H1 (cell line): Measurements from ENCODE around the gene SHANK2. TPM values are rescaled to one million over a fixed set of nuclear protein-coding genes. Genes with fewer than 3 reads are reported as not detected.

Experiments
- MAFK ChIP-seq: IDR thresholded peaks from 2 replicates; pipeline ENCODE4 v1.6.1; 2012; ENCODE audit warnings: low read depth, mild to moderate bottlenecking, improper control_type of control experiment, low read length
- NRF1 ChIP-seq: IDR thresholded peaks from 2 replicates; pipeline ENCODE4 v1.6.1; 2011; ENCODE audit warnings: mild to moderate bottlenecking, low read depth, low read length, improper control_type of control experiment
- SIRT6 ChIP-seq: IDR thresholded peaks from one replicate; pipeline ENCODE4 v1.7.1; 2012; ENCODE audit warnings: low read length, inconsistent platforms
- SIX5 ChIP-seq: IDR thresholded peaks from 2 replicates; pipeline ENCODE4 v1.6.1; 2011; ENCODE audit warnings: mild to moderate bottlenecking, low read depth, low read length
- SUZ12 ChIP-seq: fragments of 200-600 bp; sonication (generic); IDR thresholded peaks from 2 replicates; pipeline ENCODE4 v1.6.1; 2012; ENCODE audit warnings: mild to moderate bottlenecking, inconsistent platforms, low read length, moderate library complexity, mixed read lengths
- TBP ChIP-seq: IDR thresholded peaks from 2 replicates; pipeline ENCODE4 v1.6.1; 2011; ENCODE audit warnings: low read depth, low read length, improper control_type of control experiment
- polyA plus RNA-seq, 7 experiments: library from polyadenylated mRNA; depleted of rRNA in 3 of 7; stranded (reverse) in 5 of 7; unstranded in 2 of 7; fragments of >200 nt in 5 of 7; fragments of 200-250 nt in 2 of 7; gene quantifications; 1 replicate in 5 of 7; 2 replicates in 1 of 7; 4 replicates in 1 of 7; pipeline versions ENCODE4 v1.2.1 to v1.2.3, GENCODE V29; 2011 to 2013; ENCODE audit warnings: missing spikeins in 2 of 7, mixed read lengths in 2 of 7
- total RNA-seq: library from RNA; stranded (reverse); fragmentation: NEBNext Ultra II Directional; extraction: Animal tissue kit (Norgen Biotek cat#: 25700); gene quantifications from 2 replicates; pipeline ENCODE4 v1.2.1, GENCODE V29; 2021
- TF ChIP-seq, protein P1 (sequence below), 3 experiments: IDR thresholded peaks; 1 replicate in 2 of 3; 2 replicates in 1 of 3; pipeline versions ENCODE4 v1.5.1 to v1.6.1; 2011; ENCODE audit warnings: low read length in 3 of 3, mild to moderate bottlenecking in 3 of 3, inconsistent platforms in 2 of 3, low read depth in 1 of 3, moderate library complexity in 1 of 3; ENCODE audit not compliant: insufficient read depth in 1 of 3; ENCODE audit errors: control extremely low read depth in 1 of 3

SHANK2 gene
- total and polyA plus RNA-seq, 2 of the 8 experiments (the other 6 are each of a cell fraction or from before 2014, with no cell fraction given), result 10.1 to 54.2 TPM

DNA sequence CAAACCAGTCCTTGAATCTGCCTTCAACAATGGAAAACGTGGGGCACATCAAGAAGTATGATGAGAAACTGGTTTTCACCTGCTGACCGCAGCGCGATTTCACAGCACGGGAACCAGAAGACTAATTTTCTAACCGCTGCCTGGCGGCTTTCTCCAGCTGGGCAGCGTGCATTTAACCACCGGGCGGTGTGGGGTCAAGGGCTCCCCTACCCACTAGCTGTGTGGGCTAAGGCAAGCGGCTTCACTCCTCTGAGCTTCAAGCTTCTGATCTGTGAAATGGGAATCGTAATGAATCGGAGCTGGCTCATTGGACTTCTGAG lies 4.2 kb downstream of the SHANK2 start (continued):
- TF ChIP-seq SUZ12, result no peak
- no peak for TF ChIP-seq MAFK
- TF ChIP-seq SIX5, result no peak
- TF ChIP-seq, protein P1, sequence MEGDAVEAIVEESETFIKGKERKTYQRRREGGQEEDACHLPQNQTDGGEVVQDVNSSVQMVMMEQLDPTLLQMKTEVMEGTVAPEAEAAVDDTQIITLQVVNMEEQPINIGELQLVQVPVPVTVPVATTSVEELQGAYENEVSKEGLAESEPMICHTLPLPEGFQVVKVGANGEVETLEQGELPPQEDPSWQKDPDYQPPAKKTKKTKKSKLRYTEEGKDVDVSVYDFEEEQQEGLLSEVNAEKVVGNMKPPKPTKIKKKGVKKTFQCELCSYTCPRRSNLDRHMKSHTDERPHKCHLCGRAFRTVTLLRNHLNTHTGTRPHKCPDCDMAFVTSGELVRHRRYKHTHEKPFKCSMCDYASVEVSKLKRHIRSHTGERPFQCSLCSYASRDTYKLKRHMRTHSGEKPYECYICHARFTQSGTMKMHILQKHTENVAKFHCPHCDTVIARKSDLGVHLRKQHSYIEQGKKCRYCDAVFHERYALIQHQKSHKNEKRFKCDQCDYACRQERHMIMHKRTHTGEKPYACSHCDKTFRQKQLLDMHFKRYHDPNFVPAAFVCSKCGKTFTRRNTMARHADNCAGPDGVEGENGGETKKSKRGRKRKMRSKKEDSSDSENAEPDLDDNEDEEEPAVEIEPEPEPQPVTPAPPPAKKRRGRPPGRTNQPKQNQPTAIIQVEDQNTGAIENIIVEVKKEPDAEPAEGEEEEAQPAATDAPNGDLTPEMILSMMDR (IDR thresholded peaks at IDR 0.05; ENCODE audit: control extremely low read depth in 1 of 3, insufficient read depth in 1 of 3, low read depth in 1 of 3, low read length in 3 of 3), result no peak
- TF ChIP-seq NRF1, result no peak
- TF ChIP-seq TBP, result no peak
- TF ChIP-seq SIRT6, result no peak
- TF ChIP-seq, all 59 proteins: peak for 0
